Osteoblast (primary cell): ENCODE data around the gene PTBP3. TPM values are rescaled to one million over a fixed set of nuclear protein-coding genes. Genes with fewer than 3 reads are reported as not detected.

ENCODE experiments used
- DNase-seq: peaks from one replicate; pipeline ENCODE4 v3.0.0; 2011; ENCODE audit warnings: low spot score, mixed read lengths; ENCODE audit not compliant: insufficient read length; ENCODE audit errors: missing footprints
- H2AFZ ChIP-seq: 2 replicates; pipeline ENCODE4 v1.6.0; 2011; ENCODE audit warnings: mild to moderate bottlenecking, low read length
- H3K27ac ChIP-seq: 2 replicates; pipeline ENCODE4 v1.5.1; 2011; ENCODE audit warnings: mild to moderate bottlenecking, low read depth, low read length, moderate library complexity
- H3K27me3 ChIP-seq: 2 replicates; pipeline ENCODE4 v1.6.0; 2012; ENCODE audit warnings: mild to moderate bottlenecking, control low read depth, inconsistent platforms, low read length, moderate library complexity; ENCODE audit not compliant: insufficient read depth
- H3K36me3 ChIP-seq: 2 replicates; pipeline ENCODE4 v1.5.1; 2011; ENCODE audit warnings: mild to moderate bottlenecking, low read length, control low read depth, moderate library complexity; ENCODE audit not compliant: insufficient read depth
- H3K4me1 ChIP-seq: 2 replicates; pipeline ENCODE4 v1.5.1; 2011; ENCODE audit warnings: mild to moderate bottlenecking, low read length, control low read depth, moderate library complexity; ENCODE audit not compliant: insufficient read depth
- H3K4me2 ChIP-seq: 2 replicates; pipeline ENCODE4 v1.6.0; 2011; ENCODE audit warnings: mild to moderate bottlenecking, low read length; ENCODE audit not compliant: insufficient read depth
- H3K4me3 ChIP-seq: fragments of 200-600 bp; sonication (generic); 3 replicates; pipeline ENCODE4 v1.5.1; 2012; ENCODE audit warnings: mild to moderate bottlenecking, low read length, inconsistent platforms; ENCODE audit not compliant: insufficient read depth
- H3K79me2 ChIP-seq: 2 replicates; pipeline ENCODE4 v1.6.0; 2012; ENCODE audit warnings: mild to moderate bottlenecking, low read length, control low read depth, inconsistent platforms; ENCODE audit not compliant: insufficient read depth
- H3K9me3 ChIP-seq: 2 replicates; pipeline ENCODE4 v1.5.1; 2011; ENCODE audit warnings: low read depth, low read length, control low read depth
- H4K20me1 ChIP-seq: 2 replicates; pipeline ENCODE4 v1.6.0; 2012; ENCODE audit warnings: mild to moderate bottlenecking, low read length, control low read depth; ENCODE audit not compliant: insufficient read depth
- total RNA-seq: library from RNA; depleted of rRNA; stranded (reverse); fragments of >200 nt; gene quantifications from 2 replicates; pipeline ENCODE4 v1.2.3, GENCODE V29; 2012
- TF ChIP-seq, protein P1 (sequence below): IDR thresholded peaks from 2 replicates; pipeline ENCODE4 v1.5.1; 2011; ENCODE audit warnings: mild to moderate bottlenecking, low read depth, low read length, moderate library complexity; ENCODE audit errors: extremely low read depth

PTBP3 gene
- total RNA-seq, 1 donor, result 42.0 TPM

DNA sequence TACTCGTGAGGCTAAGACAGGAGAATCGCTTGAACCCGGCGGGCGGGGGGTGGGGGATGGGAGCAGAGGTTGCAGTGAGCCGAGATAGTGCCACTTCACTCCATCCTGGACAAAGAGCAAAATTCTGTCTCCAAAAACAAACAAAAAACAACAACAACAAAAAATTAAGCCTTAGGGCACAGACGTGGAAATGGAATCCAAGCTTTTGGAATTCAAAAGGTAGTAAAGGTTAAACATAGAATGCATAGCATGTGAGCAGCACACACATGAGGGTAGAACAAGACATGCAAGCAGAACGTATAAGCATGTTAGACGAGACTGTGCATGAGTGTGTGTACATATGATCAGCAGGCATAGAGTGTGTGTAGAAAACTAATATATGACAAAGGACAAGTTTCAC lies 68.0 kb downstream of the PTBP3 start:
- TF ChIP-seq, protein P1, sequence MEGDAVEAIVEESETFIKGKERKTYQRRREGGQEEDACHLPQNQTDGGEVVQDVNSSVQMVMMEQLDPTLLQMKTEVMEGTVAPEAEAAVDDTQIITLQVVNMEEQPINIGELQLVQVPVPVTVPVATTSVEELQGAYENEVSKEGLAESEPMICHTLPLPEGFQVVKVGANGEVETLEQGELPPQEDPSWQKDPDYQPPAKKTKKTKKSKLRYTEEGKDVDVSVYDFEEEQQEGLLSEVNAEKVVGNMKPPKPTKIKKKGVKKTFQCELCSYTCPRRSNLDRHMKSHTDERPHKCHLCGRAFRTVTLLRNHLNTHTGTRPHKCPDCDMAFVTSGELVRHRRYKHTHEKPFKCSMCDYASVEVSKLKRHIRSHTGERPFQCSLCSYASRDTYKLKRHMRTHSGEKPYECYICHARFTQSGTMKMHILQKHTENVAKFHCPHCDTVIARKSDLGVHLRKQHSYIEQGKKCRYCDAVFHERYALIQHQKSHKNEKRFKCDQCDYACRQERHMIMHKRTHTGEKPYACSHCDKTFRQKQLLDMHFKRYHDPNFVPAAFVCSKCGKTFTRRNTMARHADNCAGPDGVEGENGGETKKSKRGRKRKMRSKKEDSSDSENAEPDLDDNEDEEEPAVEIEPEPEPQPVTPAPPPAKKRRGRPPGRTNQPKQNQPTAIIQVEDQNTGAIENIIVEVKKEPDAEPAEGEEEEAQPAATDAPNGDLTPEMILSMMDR, result no peak
- no peak for DNase-seq
- H3K36me3 ChIP-seq, result peaks cover 15% of the 10 kb centered on the region
- H3K4me2 ChIP-seq, result no peak overlapping the region
- peaks cover 56% of the 10 kb centered on the region for H3K79me2 ChIP-seq
- H3K4me1 ChIP-seq, result no peaks in the 10 kb centered on the region
- no peaks in the 10 kb centered on the region for H3K9me3 ChIP-seq
- H4K20me1 ChIP-seq, result peaks cover 3% of the 10 kb centered on the region
- H2AFZ ChIP-seq, result no peak overlapping the region
- no peaks in the 10 kb centered on the region for H3K27me3 ChIP-seq
- H3K4me3 ChIP-seq, result no peak overlapping the region
- no peak overlapping the region for H3K27ac ChIP-seq

DNA sequence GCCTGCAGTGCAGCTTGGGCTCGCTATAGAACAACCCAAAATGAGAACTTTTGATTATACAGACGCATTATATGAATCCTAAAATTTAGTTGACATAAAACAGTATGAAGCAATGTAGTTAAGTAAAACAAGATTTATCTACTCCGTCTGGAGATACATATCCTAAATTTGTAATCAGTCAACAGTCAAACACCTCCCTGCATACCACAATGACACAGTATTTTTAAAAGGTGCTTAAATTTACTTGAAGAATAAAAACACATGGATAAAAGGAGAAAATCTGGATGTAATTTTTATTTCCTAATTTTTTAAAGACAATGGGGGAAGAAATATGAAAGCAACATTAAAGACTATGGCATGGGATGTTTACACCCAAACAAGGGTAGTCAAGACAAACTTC lies 70.8 kb downstream of the PTBP3 start:
- TF ChIP-seq, protein P1, result no peak
- Histone ChIP-seq H3K36me3 (peaks cover 6% of the 10 kb centered on the region), H4K20me1 (peaks cover 5% of the 10 kb centered on the region), H2AFZ (no peak overlapping the region), H3K27ac (no peak overlapping the region), H3K4me3 (no peak overlapping the region), H3K4me2 (no peak overlapping the region), H3K9me3 (no peaks in the 10 kb centered on the region), H3K27me3 (no peaks in the 10 kb centered on the region), H3K79me2 (peaks cover 51% of the 10 kb centered on the region), H3K4me1 (no peaks in the 10 kb centered on the region)
- no peak for DNase-seq

DNA sequence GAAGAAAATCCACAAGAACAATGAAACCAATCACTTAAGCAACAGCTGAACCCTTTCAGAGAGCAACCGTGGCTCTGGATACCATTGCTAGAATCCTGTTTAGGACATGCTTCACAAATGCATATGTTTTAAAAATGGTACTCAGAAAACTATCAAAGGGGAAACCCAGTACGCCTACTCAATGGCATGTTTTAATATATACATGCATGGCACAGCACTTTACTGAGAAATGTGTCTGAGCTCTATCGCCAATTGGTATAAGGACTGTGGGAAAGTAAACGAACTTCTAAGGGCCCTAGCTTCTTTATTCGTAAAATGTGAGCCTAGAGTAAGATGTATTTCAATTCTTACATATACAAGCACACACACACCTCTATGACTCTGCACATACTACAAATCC lies 72.3 kb downstream of the PTBP3 start:
- Histone ChIP-seq H3K79me2 (peaks cover 56% of the 10 kb centered on the region), H3K27me3 (no peaks in the 10 kb centered on the region), H3K36me3 (peaks cover 6% of the 10 kb centered on the region), H3K4me1 (no peaks in the 10 kb centered on the region), H2AFZ (no peak overlapping the region), H3K4me2 (no peak overlapping the region), H3K4me3 (no peak overlapping the region), H3K9me3 (no peaks in the 10 kb centered on the region), H3K27ac (no peak overlapping the region), H4K20me1 (peaks cover 2% of the 10 kb centered on the region)
- TF ChIP-seq, protein P1, result no peak
- no peak for DNase-seq

- H3K27me3 ChIP-seq, result no peaks in the 10 kb centered on the region
- no peaks in the 10 kb centered on the region for H3K4me1 ChIP-seq
- no peak overlapping the region for H3K4me3 ChIP-seq
- peaks cover 61% of the 10 kb centered on the region for H3K79me2 ChIP-seq
- peaks cover 2% of the 10 kb centered on the region for H4K20me1 ChIP-seq
- peak; percentile 35 for DNase-seq
- H3K9me3 ChIP-seq, result no peaks in the 10 kb centered on the region
- H3K27ac ChIP-seq, result no peak overlapping the region
- peaks cover 6% of the 10 kb centered on the region for H3K36me3 ChIP-seq
- H2AFZ ChIP-seq, result no peak overlapping the region
- TF ChIP-seq, protein P1, result no peak
- no peak overlapping the region for H3K4me2 ChIP-seq
Observed at GRCh38 chr9:112258106-112258505, 75.3 kb downstream of the PTBP3 start.
